Neuronal stem cell (in vitro differentiated cells): ENCODE results near the gene PSTK.

Source experiments
- DNase-seq: peaks from one replicate; pipeline ENCODE4 v3.0.0-alpha.2; 2013; ENCODE audit warnings: low spot score
- H2AFZ ChIP-seq: one replicate; pipeline ENCODE4 v1.6.1; 2013; ENCODE audit warnings: mild to moderate bottlenecking, low read length, inconsistent platforms
- H2AK5ac ChIP-seq: 2 replicates; pipeline ENCODE4 v1.6.1; 2013; ENCODE audit warnings: low read depth, mild to moderate bottlenecking, inconsistent platforms, low read length, moderate library complexity, mixed read lengths
- H2BK120ac ChIP-seq: 2 replicates; pipeline ENCODE4 v1.6.1; 2013; ENCODE audit warnings: low read depth, mild to moderate bottlenecking, inconsistent platforms, low read length, moderate library complexity, mixed read lengths
- H2BK12ac ChIP-seq: one replicate; pipeline ENCODE4 v1.6.1; 2013; ENCODE audit warnings: low read length, inconsistent platforms
- H2BK15ac ChIP-seq: 2 replicates; pipeline ENCODE4 v1.6.1; 2013; ENCODE audit warnings: mild to moderate bottlenecking, low read length, inconsistent platforms, mixed read lengths
- H2BK5ac ChIP-seq: one replicate; pipeline ENCODE4 v1.6.1; 2013; ENCODE audit warnings: inconsistent platforms, mild to moderate bottlenecking, low read length, moderate library complexity
- H3K14ac ChIP-seq: one replicate; pipeline ENCODE4 v1.6.1; 2013; ENCODE audit warnings: low read length, inconsistent platforms
- H3K18ac ChIP-seq: 2 replicates; pipeline ENCODE4 v1.6.1; 2013; ENCODE audit warnings: low read length, inconsistent platforms
- H3K23ac ChIP-seq: 2 replicates; pipeline ENCODE4 v1.6.1; 2013; ENCODE audit warnings: low read depth, mild to moderate bottlenecking, mixed read lengths, low read length, inconsistent platforms; ENCODE audit not compliant: poor library complexity
- H3K27ac ChIP-seq: replicated peaks from 3 replicates; pipeline ENCODE4 v1.5.1; 2013; ENCODE audit warnings: low read length, inconsistent platforms
- H3K27me3 ChIP-seq, 3 experiments: 2 replicates each; pipeline ENCODE4 v1.6.1; 2013; ENCODE audit warnings: low read length in 3 of 3, mild to moderate bottlenecking in 2 of 3, inconsistent platforms in 1 of 3, low read depth in 1 of 3, mixed read lengths in 1 of 3, moderate library complexity in 1 of 3; ENCODE audit not compliant: control insufficient read depth in 3 of 3, insufficient read depth in 3 of 3
- H3K36me3 ChIP-seq, 2 donors: replicated peaks in 1 of 2; 2 replicates each; pipeline ENCODE4 v1.6.1; 2013; ENCODE audit warnings: low read length in 2 of 2; ENCODE audit not compliant: control insufficient read depth in 2 of 2, insufficient read depth in 2 of 2
- H3K4ac ChIP-seq: 2 replicates; pipeline ENCODE4 v1.6.1; 2013; ENCODE audit warnings: inconsistent platforms, mild to moderate bottlenecking, low read length, moderate library complexity
- H3K4me1 ChIP-seq, 2 donors: 1 replicate in 1 of 2; 2 replicates in 1 of 2; pipeline ENCODE4 v1.6.1; 2013; ENCODE audit warnings: low read length in 2 of 2, low read depth in 1 of 2; ENCODE audit not compliant: control insufficient read depth in 2 of 2, insufficient read depth in 1 of 2
- H3K4me2 ChIP-seq: one replicate; pipeline ENCODE4 v1.6.1; 2013; ENCODE audit warnings: mild to moderate bottlenecking, low read length, inconsistent platforms; ENCODE audit not compliant: insufficient read depth, poor library complexity, severe bottlenecking
- H3K4me3 ChIP-seq, 2 donors: 2 replicates each; pipeline ENCODE4 v1.5.1; 2013; ENCODE audit warnings: low read length in 2 of 2, mild to moderate bottlenecking in 2 of 2, inconsistent platforms in 1 of 2, moderate library complexity in 1 of 2
- H3K79me1 ChIP-seq: one replicate; pipeline ENCODE4 v1.6.1; 2013; ENCODE audit warnings: low read depth, mild to moderate bottlenecking, inconsistent platforms, low read length, moderate library complexity
- H3K9ac ChIP-seq: one replicate; pipeline ENCODE4 v1.6.1; 2013; ENCODE audit warnings: mild to moderate bottlenecking, low read depth, low read length, inconsistent platforms; ENCODE audit not compliant: poor library complexity
- H3K9me3 ChIP-seq, 2 donors: replicated peaks in 1 of 2; 2 replicates each; pipeline versions ENCODE3 to v1.6.1; 2013; ENCODE audit warnings: low read length in 2 of 2, mild to moderate bottlenecking in 2 of 2, inconsistent platforms in 1 of 2, low read depth in 1 of 2, mixed read lengths in 1 of 2, moderate library complexity in 1 of 2; ENCODE audit not compliant: control insufficient read depth in 2 of 2, insufficient read depth in 1 of 2
- H4K8ac ChIP-seq: one replicate; pipeline ENCODE4 v1.6.1; 2013; ENCODE audit warnings: low read depth, mild to moderate bottlenecking, inconsistent platforms, low read length, moderate library complexity
- H4K91ac ChIP-seq: one replicate; pipeline ENCODE4 v1.6.1; 2013; ENCODE audit warnings: low read length, low read depth, mild to moderate bottlenecking, inconsistent platforms; ENCODE audit not compliant: poor library complexity
- WGBS, 2 donors: extraction: QIAGEN DNeasy Blood & Tissue Kit; methylation state at CpG; one replicate each; pipeline ENCODE4 v1.1.7; 2013; ENCODE audit warnings: missing lambda C conversion rate in 2 of 2, mixed read lengths in 1 of 2; ENCODE audit not compliant: insufficient read length in 2 of 2, insufficient replicate concordance in 1 of 2; ENCODE audit errors: extremely low coverage in 2 of 2; 5-methylcytosine and 5-hydroxymethylcytosine counted together

The PSTK gene

DNA sequence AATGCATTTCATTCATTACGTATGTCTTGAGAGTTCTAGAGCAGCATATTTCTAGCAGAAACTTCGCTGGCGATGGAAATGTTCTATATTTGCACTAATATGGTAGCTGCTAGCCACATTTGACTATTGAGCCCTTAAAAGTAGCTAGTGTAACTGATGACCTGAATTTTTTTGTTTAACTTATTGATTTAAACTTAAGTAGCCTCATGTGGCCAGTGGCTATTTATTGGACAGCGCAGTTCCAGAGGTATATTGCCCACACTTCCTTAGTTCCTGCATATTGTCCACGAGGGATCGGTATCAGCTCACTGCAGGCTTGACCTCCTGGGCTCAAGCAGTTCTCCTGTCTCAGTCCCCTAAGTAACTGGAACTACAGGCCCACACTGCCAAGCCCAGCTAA is 3.7 kb downstream of the PSTK start:
- H3K9me3 ChIP-seq = no peaks in the 10 kb centered on the region
- H4K91ac ChIP-seq = no peak overlapping the region
- H3K14ac ChIP-seq = no peak overlapping the region

DNA sequence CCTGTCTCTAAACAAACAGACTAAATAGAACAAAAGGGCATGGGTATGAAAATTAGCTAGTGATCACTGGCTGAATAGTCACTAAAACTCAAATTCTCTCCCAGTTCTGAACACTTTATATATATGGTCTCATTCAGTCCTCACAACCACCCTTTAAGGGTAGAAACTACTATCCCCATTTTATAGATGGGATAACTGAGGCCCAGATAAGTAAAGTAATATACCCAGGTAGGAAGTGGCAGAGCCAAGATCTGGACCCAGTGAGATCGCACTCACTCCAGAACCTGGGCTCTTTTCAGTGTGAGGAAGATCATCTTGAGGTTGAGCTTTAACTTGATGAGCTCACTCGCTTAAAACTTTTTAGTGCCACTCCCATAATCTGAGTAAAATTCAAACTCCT is 4.5 kb downstream of the PSTK start:
- H3K4me1 ChIP-seq = peaks cover 2 to 4% of the 10 kb centered on the region in 2 donors
- no peak overlapping the region for H3K4me3 ChIP-seq
- H3K27ac ChIP-seq = no peak overlapping the region
- H3K18ac ChIP-seq = no peak overlapping the region
- H2BK5ac ChIP-seq = no peak overlapping the region
- no peak for DNase-seq
- no peak overlapping the region for H2AK5ac ChIP-seq
- no peaks in the 10 kb centered on the region for H3K27me3 ChIP-seq
- H4K91ac ChIP-seq = no peak overlapping the region
- peaks cover 0 to 44% of the 10 kb centered on the region in 2 donors for H3K36me3 ChIP-seq
- H3K14ac ChIP-seq = no peak overlapping the region
- no peak overlapping the region for H2BK12ac ChIP-seq
- no peak overlapping the region for H4K8ac ChIP-seq
- H3K9me3 ChIP-seq = no peaks in the 10 kb centered on the region
- no peaks in the 10 kb centered on the region for H3K79me1 ChIP-seq
- no peak overlapping the region for H2BK15ac ChIP-seq
- no CpG with 5 or more reads among the region's 2 CpGs for WGBS, 2 donors
- no peak overlapping the region for H3K4me2 ChIP-seq
- no peak overlapping the region for H3K4ac ChIP-seq
- no peak overlapping the region for H3K23ac ChIP-seq
- H3K9ac ChIP-seq = no peak overlapping the region
- H2BK120ac ChIP-seq = no peak overlapping the region
- H2AFZ ChIP-seq = no peak overlapping the region

More for the DNA sequence above, 3.7 kb downstream of the PSTK start:
- no peak overlapping the region for H3K4me3 ChIP-seq
- no peak overlapping the region for H2AFZ ChIP-seq
- H3K27ac ChIP-seq = no peak overlapping the region
- peaks cover 0 to 40% of the 10 kb centered on the region in 2 donors for H3K36me3 ChIP-seq
- peaks cover 3 to 4% of the 10 kb centered on the region in 2 donors for H3K4me1 ChIP-seq
- H3K4ac ChIP-seq = no peak overlapping the region
- no peak overlapping the region for H4K8ac ChIP-seq
- no CpG with 5 or more reads among the region's 6 CpGs for WGBS, 2 donors
- no peak overlapping the region for H2BK12ac ChIP-seq
- H3K18ac ChIP-seq = no peak overlapping the region
- no peak overlapping the region for H3K9ac ChIP-seq
- no peak overlapping the region for H2BK120ac ChIP-seq
- H2AK5ac ChIP-seq = no peak overlapping the region
- no peaks in the 10 kb centered on the region for H3K27me3 ChIP-seq
- H3K23ac ChIP-seq = no peak overlapping the region
- no peak overlapping the region for H3K4me2 ChIP-seq
- DNase-seq = no peak
- no peak overlapping the region for H2BK5ac ChIP-seq
- H2BK15ac ChIP-seq = no peak overlapping the region
- H3K79me1 ChIP-seq = no peaks in the 10 kb centered on the region

DNA sequence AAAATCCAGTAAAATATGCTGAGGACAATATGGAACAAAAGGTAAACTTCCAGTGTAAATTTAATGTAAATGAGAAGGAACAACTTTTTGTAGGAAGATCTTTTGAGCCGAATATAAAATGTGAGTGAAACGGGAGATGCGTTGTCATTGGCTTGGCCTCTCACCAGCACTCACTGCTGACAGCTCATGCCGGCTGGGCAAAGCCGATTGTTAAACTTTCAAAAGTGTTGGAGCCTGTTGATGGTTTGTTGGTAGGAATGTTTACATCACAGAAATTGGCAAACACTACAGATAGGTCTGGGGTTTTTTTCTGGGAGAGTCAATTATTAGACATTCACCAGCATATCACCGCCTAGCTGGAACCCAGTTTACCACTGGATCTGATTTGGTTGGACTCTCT is 6.1 kb downstream of the PSTK start:
- no peak overlapping the region for H3K14ac ChIP-seq
- H3K9ac ChIP-seq = no peak overlapping the region
- H3K79me1 ChIP-seq = no peaks in the 10 kb centered on the region
- H3K4me1 ChIP-seq = no peaks in the 10 kb centered on the region
- H2BK15ac ChIP-seq = no peak overlapping the region
- H3K27me3 ChIP-seq = no peaks in the 10 kb centered on the region
- no peak overlapping the region for H2AK5ac ChIP-seq
- no peak overlapping the region for H3K4ac ChIP-seq
- H2BK120ac ChIP-seq = no peak overlapping the region
- H3K4me3 ChIP-seq = no peak overlapping the region
- H3K9me3 ChIP-seq = no peaks in the 10 kb centered on the region
- H3K27ac ChIP-seq = no peak overlapping the region
- no peak overlapping the region for H2BK5ac ChIP-seq
- no peak overlapping the region for H2AFZ ChIP-seq
- H3K23ac ChIP-seq = no peak overlapping the region
- no peak overlapping the region for H3K4me2 ChIP-seq
- no peak overlapping the region for H2BK12ac ChIP-seq
- H4K91ac ChIP-seq = no peak overlapping the region
- DNase-seq = no peak
- no peak overlapping the region for H4K8ac ChIP-seq
- WGBS, 2 donors = no CpG with 5 or more reads among the region's 6 CpGs
- H3K18ac ChIP-seq = no peak overlapping the region
- peaks cover 0 to 57% of the 10 kb centered on the region in 2 donors for H3K36me3 ChIP-seq

DNA sequence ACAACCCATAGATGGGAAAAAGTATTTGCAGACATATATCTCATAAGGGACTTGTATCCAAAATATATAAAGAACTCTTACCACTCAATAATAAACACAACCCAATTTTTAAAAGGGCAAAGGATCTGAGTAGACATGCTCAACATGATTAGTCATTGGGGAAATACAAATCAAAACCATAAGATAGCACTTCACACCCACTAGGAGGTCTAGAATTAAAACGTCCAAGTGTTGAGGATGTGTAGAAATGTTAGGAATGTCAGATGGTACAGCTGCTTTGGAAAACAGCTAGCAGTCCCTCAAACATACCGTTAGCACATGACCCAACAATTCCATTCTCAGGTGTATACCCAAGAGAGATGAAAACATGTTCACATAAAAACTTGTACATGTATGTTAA is 8.3 kb downstream of the PSTK start:
- Histone ChIP-seq H3K9me3 (no peaks in the 10 kb centered on the region), H3K27me3 (no peaks in the 10 kb centered on the region), H3K4ac (no peak overlapping the region), H3K4me3 (no peak overlapping the region), H2AFZ (no peak overlapping the region), H3K27ac (no peak overlapping the region), H4K91ac (no peak overlapping the region), H3K18ac (no peak overlapping the region), H3K9ac (no peak overlapping the region), H3K36me3 (peaks cover 0 to 73% of the 10 kb centered on the region in 2 donors), H3K4me2 (no peak overlapping the region), H3K14ac (no peak overlapping the region), H2BK5ac (no peak overlapping the region), H3K79me1 (no peaks in the 10 kb centered on the region), H3K4me1 (no peaks in the 10 kb centered on the region), H2BK12ac (no peak overlapping the region), H2BK120ac (no peak overlapping the region), H2BK15ac (no peak overlapping the region), H2AK5ac (no peak overlapping the region), H4K8ac (no peak overlapping the region), H3K23ac (no peak overlapping the region)
- no peak for DNase-seq
- WGBS, 2 donors = no CpG with 5 or more reads among the region's 2 CpGs
